Heart left ventricle (tissue), 13 donors: ENCODE results near the gene CDY2A.
"Not testable (repeated sequence)": the region's sequence is repeated elsewhere in the genome, so short reads cannot be mapped to it uniquely, and the experiment has no call there.

Experiments used
- POLR2A ChIP-seq, 2 donors: fragments of 450-650 bp; IDR thresholded peaks; one replicate each; pipeline ENCODE4 v1.6.1; 2017; ENCODE audit warnings: antibody characterized with exemption in 2 of 2, mild to moderate bottlenecking in 2 of 2, moderate library complexity in 2 of 2
- TF ChIP-seq, protein P1 (sequence below), 12 donors: fragments of 200-600 bp; sonication (generic) in 4 of 12; IDR thresholded peaks; one replicate each; pipeline versions ENCODE4 v1.5.0 to v1.8.0; 2018 to 2022; ENCODE audit warnings: antibody characterized with exemption in 12 of 12, mild to moderate bottlenecking in 5 of 12
- donor health status: ischemic (EF 13 %, LVEDD 7.1; RV severe dilation, severe dysfunction).
- donor health status: DM: no; HTN: yes; CAD: no.
- donor health status: DM: no; HTN: no; CAD: no.
- donor health status: ischemic (EF 25% LVEDD 6.9; RV normal size, moderate dysfunction).
- donor health status: ischemic (EF 25% LVEDD 5.7; RV mildly dilated, moderate dysfunction).
- donor health status: ischemic (EF 35%, LVEDD 5.7; RV mildly dilated, moderate dysfunction).
- donor health status: nonischemic (EF 11% LVEDD 7.7; RV severe dilation, severe dysfunction).
- donor health status: DM: yes; HTN: yes; CAD: no.
- donor health status: PGD.
- donor health status: ischemic (EF 29% LVEDD 5.4; RV normal size, mild dysfunction).
- donor health status: nonischemic (EF 23%, LVEDD 6.1; RV moderate dilation, normal function).

GRCh38 chrY:18073464-18073863 lies 47.9 kb downstream of the CDY2A start:
- TF ChIP-seq, protein P1, sequence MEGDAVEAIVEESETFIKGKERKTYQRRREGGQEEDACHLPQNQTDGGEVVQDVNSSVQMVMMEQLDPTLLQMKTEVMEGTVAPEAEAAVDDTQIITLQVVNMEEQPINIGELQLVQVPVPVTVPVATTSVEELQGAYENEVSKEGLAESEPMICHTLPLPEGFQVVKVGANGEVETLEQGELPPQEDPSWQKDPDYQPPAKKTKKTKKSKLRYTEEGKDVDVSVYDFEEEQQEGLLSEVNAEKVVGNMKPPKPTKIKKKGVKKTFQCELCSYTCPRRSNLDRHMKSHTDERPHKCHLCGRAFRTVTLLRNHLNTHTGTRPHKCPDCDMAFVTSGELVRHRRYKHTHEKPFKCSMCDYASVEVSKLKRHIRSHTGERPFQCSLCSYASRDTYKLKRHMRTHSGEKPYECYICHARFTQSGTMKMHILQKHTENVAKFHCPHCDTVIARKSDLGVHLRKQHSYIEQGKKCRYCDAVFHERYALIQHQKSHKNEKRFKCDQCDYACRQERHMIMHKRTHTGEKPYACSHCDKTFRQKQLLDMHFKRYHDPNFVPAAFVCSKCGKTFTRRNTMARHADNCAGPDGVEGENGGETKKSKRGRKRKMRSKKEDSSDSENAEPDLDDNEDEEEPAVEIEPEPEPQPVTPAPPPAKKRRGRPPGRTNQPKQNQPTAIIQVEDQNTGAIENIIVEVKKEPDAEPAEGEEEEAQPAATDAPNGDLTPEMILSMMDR (IDR thresholded peaks at IDR 0.05), result not testable (repeated sequence)
- TF ChIP-seq POLR2A (IDR thresholded peaks at IDR 0.05), result not testable (repeated sequence)
